ENCODE results near the gene DIPK2A. TPM values are rescaled to one million over a fixed set of nuclear protein-coding genes. Genes with fewer than 3 reads are reported as not detected.

Gene DIPK2A
- total RNA-seq, 2 experiments from 2014 or later, result 17.5 to 18.2 TPM

DNA sequence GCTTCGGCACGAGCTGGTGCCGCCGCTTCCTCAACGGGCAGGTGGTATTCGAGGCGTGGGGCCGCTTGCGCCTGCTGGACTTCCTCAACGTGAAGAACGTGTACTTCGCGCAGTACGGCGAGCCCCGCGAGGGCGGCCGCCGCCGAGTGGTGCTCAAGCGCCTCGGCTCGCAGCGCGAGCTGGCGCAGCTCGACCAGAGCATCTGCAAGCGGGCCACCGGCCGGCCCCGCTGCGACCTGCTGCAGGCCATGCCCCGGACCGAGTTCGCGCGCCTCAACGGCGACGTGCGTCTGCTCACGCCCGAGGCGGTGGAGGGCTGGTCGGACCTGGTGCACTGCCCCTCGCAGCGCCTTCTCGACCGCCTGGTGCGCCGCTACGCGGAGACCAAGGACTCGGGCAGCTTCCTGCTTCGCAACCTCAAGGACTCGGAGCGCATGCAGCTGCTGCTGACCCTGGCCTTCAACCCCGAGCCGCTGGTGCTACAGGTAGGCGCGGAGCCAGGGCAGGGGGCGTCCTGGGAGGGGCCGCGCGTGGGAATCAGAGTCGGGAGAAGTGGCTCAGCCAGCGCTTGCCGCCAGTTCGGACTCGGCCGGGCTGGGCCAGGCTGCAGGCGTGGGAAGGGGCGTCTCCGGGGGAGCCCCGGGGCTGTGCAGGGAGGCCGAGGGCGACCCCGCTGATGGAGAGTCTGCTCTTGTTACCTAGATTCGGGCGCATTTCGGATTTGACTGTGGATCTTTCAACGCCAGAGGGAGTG, 1.1 kb downstream of the DIPK2A start:
- Mint-ChIP-seq H3K9me3 (no peaks in the 10 kb centered on the region), H3K4me1 (ENCODE audit: low read depth) (peaks cover 52% of the 10 kb centered on the region), H3K36me3 (ENCODE audit: low read depth) (peaks cover 19% of the 10 kb centered on the region), H3K4me3 (peak overlapping the region; percentile 97), H3K27me3 (no peaks in the 10 kb centered on the region), H3K27ac (peak overlapping the region; percentile 91)
- TF ChIP-seq, protein P1, sequence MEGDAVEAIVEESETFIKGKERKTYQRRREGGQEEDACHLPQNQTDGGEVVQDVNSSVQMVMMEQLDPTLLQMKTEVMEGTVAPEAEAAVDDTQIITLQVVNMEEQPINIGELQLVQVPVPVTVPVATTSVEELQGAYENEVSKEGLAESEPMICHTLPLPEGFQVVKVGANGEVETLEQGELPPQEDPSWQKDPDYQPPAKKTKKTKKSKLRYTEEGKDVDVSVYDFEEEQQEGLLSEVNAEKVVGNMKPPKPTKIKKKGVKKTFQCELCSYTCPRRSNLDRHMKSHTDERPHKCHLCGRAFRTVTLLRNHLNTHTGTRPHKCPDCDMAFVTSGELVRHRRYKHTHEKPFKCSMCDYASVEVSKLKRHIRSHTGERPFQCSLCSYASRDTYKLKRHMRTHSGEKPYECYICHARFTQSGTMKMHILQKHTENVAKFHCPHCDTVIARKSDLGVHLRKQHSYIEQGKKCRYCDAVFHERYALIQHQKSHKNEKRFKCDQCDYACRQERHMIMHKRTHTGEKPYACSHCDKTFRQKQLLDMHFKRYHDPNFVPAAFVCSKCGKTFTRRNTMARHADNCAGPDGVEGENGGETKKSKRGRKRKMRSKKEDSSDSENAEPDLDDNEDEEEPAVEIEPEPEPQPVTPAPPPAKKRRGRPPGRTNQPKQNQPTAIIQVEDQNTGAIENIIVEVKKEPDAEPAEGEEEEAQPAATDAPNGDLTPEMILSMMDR (IDR thresholded peaks at IDR 0.05), result peak; percentile 63
- Histone ChIP-seq H3K4me1 (ENCODE audit: insufficient read depth, low read length) (peaks cover 11% of the 10 kb centered on the region), H3K36me3 (ENCODE audit: insufficient read depth, low read length) (no peaks in the 10 kb centered on the region), H3K27me3 (ENCODE audit: control insufficient read depth in 1 of 2, insufficient read depth in 2 of 2, low read length in 2 of 2) (peaks cover 0 to 3% of the 10 kb centered on the region in 2 experiments), H3K27ac (ENCODE audit: low read depth in 1 of 2, low read length in 2 of 2) (peak overlapping the region; percentile 76 to 79), H3K9me3 (ENCODE audit: control insufficient read depth in 1 of 2, insufficient read depth in 1 of 2, low read length in 2 of 2) (no peaks in the 10 kb centered on the region), H3K4me3 (ENCODE audit: low read length) (peak overlapping the region; percentile 90)
- ChIA-PET CTCF (interaction anchor here (1.6 to 2.0 kb wide), 3 partner anchors 15 to 970 kb away, joined by 3 to 5 read pairs (median 3); no protein-coding TSS in a partner anchor), POLR2A (interaction anchor here (0.7 to 3.5 kb wide), 22 partner anchors 8 to 1525 kb away, joined by 3 to 46 read pairs (median 4); partner anchors contain the start of genes ATR, SLC9A9, TRPC1 and U2SURP)
- intact Hi-C loops (cut with DNase I, micrococcal nuclease), result loop anchor here (5.0 to 10.0 kb wide), 5 partner anchors 125 to 1745 kb away; partner anchors contain the start of genes TRPC1 (in 2 of the 2), U2SURP (in 2 of the 2), CHST2 (in 1 of the 2) and GK5 (in 1 of the 2)
- DNase-seq, result peak in 13 of 14 experiments; percentile 22 to 90 (median 53)
- ATAC-seq (ENCODE audit: poor library complexity), result no peak

DNA sequence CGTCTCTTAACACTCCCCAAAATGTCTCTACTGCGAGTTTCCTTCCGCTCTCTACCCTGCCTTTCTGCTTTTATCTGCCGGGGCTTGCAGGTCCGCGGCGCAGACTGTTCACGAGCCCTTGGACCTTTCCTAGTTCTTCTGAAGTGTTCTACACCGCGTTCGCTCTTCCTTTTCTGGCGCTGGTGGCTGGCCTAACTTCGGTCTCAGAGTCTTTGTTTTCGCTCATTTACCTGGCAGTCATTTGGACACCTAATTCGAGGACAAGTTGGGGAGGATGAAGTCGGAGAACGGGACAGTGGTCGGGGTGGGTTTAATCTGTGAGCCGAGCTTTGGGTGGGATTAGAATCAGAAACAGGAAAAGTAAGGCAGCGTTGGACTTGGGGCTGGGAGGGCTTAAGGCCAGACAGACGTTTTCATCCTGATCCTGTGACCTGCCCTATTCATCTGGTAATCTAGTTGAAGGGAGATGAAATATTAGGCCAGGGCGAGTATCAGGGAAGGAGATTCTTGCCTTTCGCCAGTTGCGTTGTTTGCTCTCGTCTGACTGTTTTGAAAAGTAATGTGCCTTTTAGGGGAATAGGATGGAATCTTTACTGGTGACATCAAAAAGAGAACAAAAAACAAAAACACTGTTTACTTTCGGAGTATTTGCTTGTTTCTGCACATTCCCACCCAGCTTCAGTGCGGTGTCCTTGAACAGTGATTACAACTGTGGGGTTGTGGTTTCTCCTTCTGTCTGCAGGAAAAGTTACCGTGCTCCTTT, 1.8 kb downstream of the DIPK2A start:
- Mint-ChIP-seq H3K36me3 (ENCODE audit: low read depth) (peaks cover 19% of the 10 kb centered on the region), H3K27ac (peak overlapping the region; percentile 91), H3K27me3 (no peaks in the 10 kb centered on the region), H3K9me3 (no peaks in the 10 kb centered on the region), H3K4me3 (peak overlapping the region; percentile 97), H3K4me1 (ENCODE audit: low read depth) (peaks cover 59% of the 10 kb centered on the region)
- Histone ChIP-seq H3K4me1 (ENCODE audit: insufficient read depth, low read length) (peaks cover 11% of the 10 kb centered on the region), H3K27me3 (ENCODE audit: control insufficient read depth in 1 of 2, insufficient read depth in 2 of 2, low read length in 2 of 2) (no peaks in the 10 kb centered on the region), H3K4me3 (ENCODE audit: low read length) (peak overlapping the region; percentile 90), H3K9me3 (ENCODE audit: control insufficient read depth in 1 of 2, insufficient read depth in 1 of 2, low read length in 2 of 2) (no peaks in the 10 kb centered on the region), H3K36me3 (ENCODE audit: insufficient read depth, low read length) (no peaks in the 10 kb centered on the region), H3K27ac (ENCODE audit: low read depth in 1 of 2, low read length in 2 of 2) (peak overlapping the region; percentile 76 to 79)
- DNase-seq, result peak in 8 of 14 experiments; percentile 52 to 91 (median 60)
- ATAC-seq (ENCODE audit: poor library complexity), result peak; percentile 31
- ChIA-PET POLR2A (interaction anchor here (1.3 to 3.5 kb wide), 5 partner anchors 10 to 972 kb away, joined by 4 to 46 read pairs (median 12); partner anchors contain the start of genes SLC9A9 and U2SURP), CTCF (interaction anchor here (1.1 kb wide), 2 partner anchors 86 to 196 kb away, joined by 3 read pairs; no protein-coding TSS in a partner anchor)
- intact Hi-C loops (cut with DNase I, micrococcal nuclease), result loop anchor here (5.0 to 10.0 kb wide), 5 partner anchors 126 to 1746 kb away; partner anchors contain the start of genes TRPC1 (in 2 of the 2), U2SURP (in 2 of the 2), CHST2 (in 1 of the 2) and GK5 (in 1 of the 2)
- TF ChIP-seq, protein P1 (IDR thresholded peaks at IDR 0.05), result no peak
